Activated naive CD8-positive, alpha-beta T cell treated with anti-CD3 and anti-CD28 coated beads, Interleukin-2, amount 50 U/mL, for 24 hours (primary cell): ENCODE results near the gene CDK5.

Source experiments
- ATAC-seq: fragments of 150-1000 bp; cut with Tn5 transposase; one replicate; pipeline ENCODE4 v1.10.0; 2021
- DNase-seq: peaks from one replicate; pipeline ENCODE4 v3.0.0; 2021
- H3K27ac Mint-ChIP-seq: one replicate; pipeline ENCODE4 v1.8.0; 2021; ENCODE audit warnings: mild to moderate bottlenecking, mixed read lengths
- H3K27me3 Mint-ChIP-seq: one replicate; pipeline ENCODE4 v1.8.0; 2021; ENCODE audit warnings: mixed read lengths
- H3K36me3 Mint-ChIP-seq: one replicate; pipeline ENCODE4 v1.8.0; 2021; ENCODE audit warnings: low read depth, mixed read lengths
- H3K4me1 Mint-ChIP-seq: one replicate; pipeline ENCODE4 v1.8.0; 2021; ENCODE audit warnings: mixed read lengths
- H3K4me3 Mint-ChIP-seq: one replicate; pipeline ENCODE4 v1.8.0; 2021; ENCODE audit warnings: mild to moderate bottlenecking, moderate library complexity, mixed read lengths
- H3K9me3 Mint-ChIP-seq: one replicate; pipeline ENCODE4 v1.8.0; 2021; ENCODE audit warnings: mixed read lengths

Gene CDK5

GRCh38 chr7:151057506-151057988 is at the start of gene CDK5:
Gene CDK5, minus strand, starts transcription at chr7:151057897. Its CDS starts 49 bp downstream, at chr7:151057848.
- Mint-ChIP-seq H3K27ac (peak within 1 kb of the TSS; percentile 95), H3K9me3 (no peaks in the 10 kb centered on the region), H3K36me3 (no peaks in the 10 kb centered on the region), H3K27me3 (no peaks in the 10 kb centered on the region), H3K4me3 (peak within 1 kb of the TSS; percentile 90), H3K4me1 (peaks cover 38% of the 10 kb centered on the region)
- ATAC-seq = no peak
- no peak for DNase-seq

- no peak overlapping the region for H3K4me3 Mint-ChIP-seq
- no peak for ATAC-seq
- no peaks in the 10 kb centered on the region for H3K9me3 Mint-ChIP-seq
- H3K36me3 Mint-ChIP-seq = no peaks in the 10 kb centered on the region
- no peak overlapping the region for H3K27ac Mint-ChIP-seq
- H3K4me1 Mint-ChIP-seq = no peaks in the 10 kb centered on the region
- no peaks in the 10 kb centered on the region for H3K27me3 Mint-ChIP-seq
- no peak for DNase-seq
Observed at GRCh38 chr7:151104411-151105235, 46.9 kb upstream of the CDK5 start.

- no peak overlapping the region for H3K4me3 Mint-ChIP-seq
- ATAC-seq (no peak), DNase-seq (no peak)
- H3K36me3 Mint-ChIP-seq = no peaks in the 10 kb centered on the region
- no peaks in the 10 kb centered on the region for H3K27me3 Mint-ChIP-seq
- H3K27ac Mint-ChIP-seq = no peak overlapping the region
- H3K9me3 Mint-ChIP-seq = no peaks in the 10 kb centered on the region
- no peaks in the 10 kb centered on the region for H3K4me1 Mint-ChIP-seq
Observed at GRCh38 chr7:151103973-151104372, 46.3 kb upstream of the CDK5 start.

- Mint-ChIP-seq H3K27ac (no peak overlapping the region), H3K9me3 (no peaks in the 10 kb centered on the region), H3K27me3 (no peaks in the 10 kb centered on the region), H3K36me3 (no peaks in the 10 kb centered on the region), H3K4me1 (no peaks in the 10 kb centered on the region), H3K4me3 (no peak overlapping the region)
- ATAC-seq (no peak), DNase-seq (no peak)
Observed at GRCh38 chr7:151102991-151103390, 45.3 kb upstream of the CDK5 start.

GRCh38 chr7:151101621-151102396 is 44.1 kb upstream of the CDK5 start:
- DNase-seq (no peak), ATAC-seq (no peak)
- Mint-ChIP-seq H3K36me3 (no peaks in the 10 kb centered on the region), H3K27me3 (no peaks in the 10 kb centered on the region), H3K4me1 (no peaks in the 10 kb centered on the region), H3K9me3 (no peaks in the 10 kb centered on the region), H3K4me3 (no peak overlapping the region), H3K27ac (no peak overlapping the region)

GRCh38 chr7:151100921-151101320 is 43.2 kb upstream of the CDK5 start:
- DNase-seq (no peak), ATAC-seq (no peak)
- Mint-ChIP-seq H3K27me3 (no peaks in the 10 kb centered on the region), H3K27ac (no peak overlapping the region), H3K36me3 (peaks cover 2% of the 10 kb centered on the region), H3K9me3 (no peaks in the 10 kb centered on the region), H3K4me1 (no peaks in the 10 kb centered on the region), H3K4me3 (no peak overlapping the region)

GRCh38 chr7:151099486-151100211 is 42.0 kb upstream of the CDK5 start:
- Mint-ChIP-seq H3K36me3 (peaks cover 2% of the 10 kb centered on the region), H3K9me3 (no peaks in the 10 kb centered on the region), H3K27ac (no peak overlapping the region), H3K4me1 (no peaks in the 10 kb centered on the region), H3K4me3 (no peak overlapping the region), H3K27me3 (no peaks in the 10 kb centered on the region)
- no peak for ATAC-seq
- no peak for DNase-seq

GRCh38 chr7:151095828-151096475 is 38.3 kb upstream of the CDK5 start:
- Mint-ChIP-seq H3K4me3 (no peak overlapping the region), H3K4me1 (peaks cover 3% of the 10 kb centered on the region), H3K36me3 (peaks cover 2% of the 10 kb centered on the region), H3K9me3 (no peaks in the 10 kb centered on the region), H3K27me3 (peaks cover 3% of the 10 kb centered on the region), H3K27ac (no peak overlapping the region)
- no peak for ATAC-seq
- DNase-seq = no peak

- H3K36me3 Mint-ChIP-seq = peaks cover 2% of the 10 kb centered on the region
- peaks cover 3% of the 10 kb centered on the region for H3K4me1 Mint-ChIP-seq
- H3K4me3 Mint-ChIP-seq = no peak overlapping the region
- H3K27me3 Mint-ChIP-seq = peaks cover 3% of the 10 kb centered on the region
- no peak overlapping the region for H3K27ac Mint-ChIP-seq
- no peak for ATAC-seq
- no peak for DNase-seq
- H3K9me3 Mint-ChIP-seq = no peaks in the 10 kb centered on the region
Observed at GRCh38 chr7:151095123-151095797, 37.6 kb upstream of the CDK5 start.

GRCh38 chr7:151094675-151095074 is 37.0 kb upstream of the CDK5 start:
- Mint-ChIP-seq H3K4me1 (peaks cover 3% of the 10 kb centered on the region), H3K27ac (no peak overlapping the region), H3K27me3 (peaks cover 3% of the 10 kb centered on the region), H3K4me3 (no peak overlapping the region), H3K36me3 (peaks cover 2% of the 10 kb centered on the region), H3K9me3 (no peaks in the 10 kb centered on the region)
- DNase-seq (no peak), ATAC-seq (no peak)

GRCh38 chr7:151093748-151094147 is 36.1 kb upstream of the CDK5 start:
- Mint-ChIP-seq H3K4me3 (no peak overlapping the region), H3K4me1 (peaks cover 10% of the 10 kb centered on the region), H3K27ac (no peak overlapping the region), H3K9me3 (no peaks in the 10 kb centered on the region), H3K36me3 (peaks cover 2% of the 10 kb centered on the region), H3K27me3 (peaks cover 7% of the 10 kb centered on the region)
- ATAC-seq (no peak), DNase-seq (no peak)

- DNase-seq (no peak), ATAC-seq (no peak)
- Mint-ChIP-seq H3K9me3 (no peaks in the 10 kb centered on the region), H3K4me1 (peaks cover 18% of the 10 kb centered on the region), H3K27me3 (peaks cover 10% of the 10 kb centered on the region), H3K36me3 (peaks cover 2% of the 10 kb centered on the region), H3K4me3 (no peak overlapping the region), H3K27ac (no peak overlapping the region)
Observed at GRCh38 chr7:151091988-151092387, 34.3 kb upstream of the CDK5 start.

- H3K27ac Mint-ChIP-seq = no peak overlapping the region
- no peaks in the 10 kb centered on the region for H3K9me3 Mint-ChIP-seq
- no peak for DNase-seq
Observed at GRCh38 chr7:151091431-151091830, 33.7 kb upstream of the CDK5 start.

GRCh38 chr7:151091003-151091402 is 33.3 kb upstream of the CDK5 start:
- peaks cover 1% of the 10 kb centered on the region for H3K36me3 Mint-ChIP-seq
- ATAC-seq = no peak
- no peak for DNase-seq

More at GRCh38 chr7:151091431-151091830, 33.7 kb upstream of the CDK5 start:
- peaks cover 10% of the 10 kb centered on the region for H3K27me3 Mint-ChIP-seq
- H3K4me1 Mint-ChIP-seq = peaks cover 18% of the 10 kb centered on the region
- H3K36me3 Mint-ChIP-seq = peaks cover 2% of the 10 kb centered on the region
- no peak for ATAC-seq
- H3K4me3 Mint-ChIP-seq = no peak overlapping the region

More at GRCh38 chr7:151091003-151091402, 33.3 kb upstream of the CDK5 start:
- H3K9me3 Mint-ChIP-seq = no peaks in the 10 kb centered on the region
- H3K27me3 Mint-ChIP-seq = peaks cover 10% of the 10 kb centered on the region
- no peak overlapping the region for H3K4me3 Mint-ChIP-seq
- peaks cover 18% of the 10 kb centered on the region for H3K4me1 Mint-ChIP-seq
- no peak overlapping the region for H3K27ac Mint-ChIP-seq
